GM19438 (cell line): Measurements from ENCODE around the gene ONECUT3.

Experiments
- ATAC-seq: cut with Tn5 transposase; IDR thresholded peaks from one replicate; pipeline ENCODE4 v1.9.1; 2021; ENCODE audit warnings: low read depth; ENCODE audit not compliant: unreplicated experiment

Gene ONECUT3

GRCh38 chr19:1767464-1767933 lies 14.2 kb downstream of the ONECUT3 start:
- ATAC-seq: no peak

GRCh38 chr19:1768248-1768647 lies 14.9 kb downstream of the ONECUT3 start:
- no peak for ATAC-seq

DNA sequence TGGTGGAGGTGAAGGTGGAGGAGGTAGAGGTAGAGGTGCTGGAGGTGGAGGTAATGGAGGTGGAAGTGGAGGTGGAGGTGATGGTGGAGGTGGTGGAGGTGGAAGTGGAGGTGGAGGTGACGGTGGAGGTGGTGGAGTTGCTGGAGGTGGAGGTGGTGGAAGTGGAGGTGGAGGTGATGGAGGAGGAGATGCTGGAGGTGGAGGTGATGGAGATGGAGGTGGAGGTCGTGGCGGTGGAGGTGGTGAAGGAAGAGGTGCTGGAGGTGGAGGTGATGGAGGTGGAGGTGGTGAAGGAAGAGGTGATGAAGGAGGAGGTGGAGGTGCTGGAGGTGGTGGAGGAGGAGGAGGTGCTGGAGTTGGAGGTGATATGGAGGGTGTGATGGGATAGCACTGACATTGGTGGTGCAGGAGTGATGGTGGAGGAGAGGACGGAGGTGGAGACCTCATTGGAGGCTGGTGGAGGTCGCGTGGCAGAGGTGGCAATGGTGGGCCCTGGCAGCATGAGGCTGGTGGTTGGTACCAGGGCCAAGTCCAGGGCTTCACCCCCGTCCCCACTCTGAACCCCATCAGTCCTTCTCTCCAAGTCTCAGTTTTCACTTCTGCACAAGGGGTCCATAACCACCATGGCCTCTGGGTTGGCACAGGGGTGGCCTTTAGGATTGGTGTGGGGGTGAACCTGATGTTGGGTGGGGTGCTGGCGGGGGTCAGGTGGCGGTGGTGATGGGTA lies 15.8 kb downstream of the ONECUT3 start:
- no peak for ATAC-seq

DNA sequence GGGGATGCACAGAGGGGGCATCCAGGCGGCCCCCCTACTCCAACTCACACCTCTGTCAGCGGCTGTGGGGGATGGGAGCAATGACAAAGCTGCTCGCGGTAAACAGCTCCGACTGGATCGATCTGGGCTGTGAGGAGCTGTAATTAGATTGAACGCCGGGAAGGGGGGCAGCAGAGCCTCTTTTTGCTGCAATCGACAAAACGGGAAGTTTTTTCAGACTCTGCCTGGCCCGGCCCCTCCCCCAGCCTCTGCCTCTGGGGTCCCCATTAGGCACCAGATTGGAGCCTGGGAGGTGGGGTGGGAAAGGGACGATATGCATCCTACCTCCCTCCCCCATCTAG lies 16.3 kb downstream of the ONECUT3 start:
- no peak for ATAC-seq

DNA sequence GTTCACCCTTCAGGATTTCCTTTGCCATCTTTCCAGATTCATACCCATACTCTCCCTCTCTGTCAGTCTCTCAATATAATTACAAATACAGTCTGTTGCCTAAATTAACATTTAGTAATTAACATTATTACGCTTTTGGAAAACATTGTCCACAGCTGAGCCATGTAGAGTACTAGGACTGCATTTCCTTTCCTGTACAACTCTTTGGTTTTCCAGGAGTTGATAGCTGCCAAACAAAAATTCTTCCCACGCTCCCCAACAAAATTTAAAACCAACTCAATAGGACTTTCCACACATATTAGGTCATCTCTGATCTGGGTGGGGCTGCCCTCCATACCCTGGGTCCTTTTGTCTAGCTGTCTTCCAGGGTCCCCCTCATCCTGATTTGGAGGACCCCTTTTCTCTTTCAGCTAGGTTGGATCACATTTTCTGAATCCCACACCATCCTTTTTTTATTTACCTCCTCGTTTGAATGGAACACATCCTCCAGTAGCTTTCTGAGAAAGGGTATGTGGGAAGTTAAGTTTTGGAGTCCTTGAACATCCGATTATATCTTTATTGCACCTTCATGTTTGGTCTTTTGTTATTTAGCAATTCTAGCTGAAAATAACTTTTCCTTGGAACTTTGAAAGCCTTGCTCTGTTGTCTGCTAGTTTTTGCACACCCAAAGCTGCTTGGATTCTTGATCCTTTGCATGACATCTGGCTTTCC lies 17.7 kb downstream of the ONECUT3 start:
- no peak for ATAC-seq

- ATAC-seq: no peak
Measured at GRCh38 chr19:1773184-1773583, 19.9 kb downstream of the ONECUT3 start.

DNA sequence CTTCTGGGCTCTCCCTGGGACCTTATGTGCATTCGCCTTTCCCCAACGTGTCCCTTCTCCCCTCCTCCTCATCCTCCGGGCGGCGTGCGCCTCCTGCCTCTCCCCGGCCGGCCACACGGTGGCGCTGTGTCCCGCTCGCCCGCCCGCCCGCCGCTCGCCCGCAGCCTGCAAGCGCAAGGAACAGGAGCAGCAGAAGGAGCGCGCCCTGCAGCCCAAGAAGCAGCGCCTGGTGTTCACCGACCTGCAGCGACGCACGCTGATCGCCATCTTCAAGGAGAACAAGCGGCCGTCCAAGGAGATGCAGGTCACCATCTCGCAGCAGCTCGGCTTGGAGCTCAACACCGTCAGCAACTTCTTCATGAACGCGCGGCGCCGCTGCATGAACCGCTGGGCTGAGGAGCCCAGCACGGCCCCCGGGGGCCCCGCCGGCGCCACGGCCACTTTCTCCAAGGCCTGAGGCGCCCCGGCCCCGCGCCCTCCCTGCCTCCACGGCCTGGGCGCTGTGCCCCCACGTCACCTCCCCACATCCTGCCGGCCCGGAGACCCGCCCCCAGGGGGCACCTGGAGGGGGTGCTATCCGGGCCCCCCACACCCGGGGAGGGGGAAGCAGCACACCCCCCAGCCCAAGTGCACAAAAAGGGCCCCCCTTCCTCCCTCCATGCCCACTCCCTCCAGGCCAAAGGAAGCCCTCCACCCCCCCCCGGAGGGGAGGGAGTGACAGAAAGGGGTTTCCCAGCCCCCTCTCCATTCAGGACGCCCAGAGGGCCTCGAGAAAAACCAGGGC lies 21.9 kb downstream of the ONECUT3 start:
- ATAC-seq: no peak

DNA sequence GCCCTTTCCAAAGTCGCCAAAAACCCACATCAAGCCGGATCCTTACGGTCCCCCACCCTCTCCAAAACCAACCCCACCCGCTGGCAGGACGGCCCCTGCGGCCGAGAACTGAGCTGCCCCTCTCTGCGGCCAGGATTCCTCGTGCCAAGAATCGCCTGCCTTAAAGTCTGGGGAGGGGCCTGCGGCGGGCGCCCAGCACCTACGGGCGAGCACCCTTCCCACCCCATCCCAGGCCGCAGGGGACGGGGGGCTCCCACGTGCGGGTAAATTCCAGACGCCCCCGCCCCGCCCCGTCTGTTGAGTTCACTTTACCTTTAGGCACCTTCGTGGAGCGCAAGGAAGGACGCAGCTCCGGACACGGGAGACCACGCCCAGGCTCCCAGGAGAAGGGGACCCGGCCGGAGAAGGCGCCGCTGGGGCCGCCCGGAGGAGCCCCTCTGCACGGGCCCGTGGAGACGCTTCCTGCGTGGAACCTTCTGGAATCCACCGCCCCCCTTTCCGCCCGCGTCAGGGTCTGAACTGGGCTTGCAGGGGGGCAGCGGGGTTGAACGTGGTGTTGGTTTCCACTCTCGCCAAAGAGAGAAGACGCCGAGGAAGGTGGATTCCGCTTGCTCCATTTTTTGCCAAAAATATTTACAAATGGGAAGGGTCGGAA lies 22.8 kb downstream of the ONECUT3 start:
- ATAC-seq: no peak

DNA sequence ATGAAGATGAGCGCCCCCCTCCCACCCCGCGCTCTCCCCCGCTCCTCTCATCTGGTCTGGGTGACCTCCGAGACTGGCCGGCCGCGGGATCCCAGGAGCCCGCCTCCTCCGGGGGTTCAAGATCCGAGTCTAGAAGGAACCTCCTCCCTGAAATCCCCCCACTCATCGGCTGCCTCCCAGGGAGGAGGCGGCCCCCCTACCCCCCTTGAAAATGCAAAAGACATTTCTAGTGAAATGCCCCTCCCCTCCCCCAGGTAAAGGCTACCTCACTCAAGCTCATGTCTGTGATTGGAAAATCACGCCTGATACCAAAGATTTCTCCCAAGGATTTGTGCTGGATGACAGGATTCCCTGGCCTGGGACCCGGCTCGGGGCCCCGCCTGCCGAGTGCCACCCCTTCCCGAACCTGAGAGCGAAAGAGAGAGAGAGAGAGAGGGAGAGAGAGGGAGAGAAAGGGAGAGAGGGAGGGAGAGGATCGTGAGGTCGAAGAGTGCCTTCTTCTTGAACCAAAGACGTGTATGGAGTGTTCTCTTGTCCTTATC lies 23.4 kb downstream of the ONECUT3 start:
- no peak for ATAC-seq

- ATAC-seq: no peak
Measured at GRCh38 chr19:1777149-1777548, 23.8 kb downstream of the ONECUT3 start.

GRCh38 chr19:1779574-1779973 lies 26.3 kb downstream of the ONECUT3 start:
- ATAC-seq: no peak

GRCh38 chr19:1780272-1780958 lies 27.1 kb downstream of the ONECUT3 start:
- no peak for ATAC-seq

- ATAC-seq: no peak
Measured at GRCh38 chr19:1782521-1782920, 29.2 kb downstream of the ONECUT3 start.

- no peak for ATAC-seq
Measured at GRCh38 chr19:1783354-1783753, 30.0 kb downstream of the ONECUT3 start.

DNA sequence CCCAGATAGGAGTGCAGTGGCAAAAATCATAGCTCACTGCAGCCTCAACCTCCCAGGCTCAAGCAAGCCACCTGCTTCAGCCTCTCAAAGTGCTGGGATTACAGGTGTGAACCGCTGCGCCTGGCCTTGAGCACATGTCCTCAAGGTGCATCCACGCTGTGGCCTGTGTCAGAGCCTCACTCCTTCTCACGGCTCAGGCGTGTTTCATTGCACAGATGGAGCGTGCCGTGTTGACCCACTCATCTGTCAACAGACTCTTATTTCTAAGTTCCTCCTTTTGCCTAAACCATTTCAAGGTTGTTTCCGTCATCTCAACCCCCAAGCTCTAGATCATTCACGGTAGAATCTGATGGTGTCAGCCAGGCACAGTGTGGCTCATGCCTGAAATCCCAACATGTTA lies 30.6 kb downstream of the ONECUT3 start:
- ATAC-seq: no peak

DNA sequence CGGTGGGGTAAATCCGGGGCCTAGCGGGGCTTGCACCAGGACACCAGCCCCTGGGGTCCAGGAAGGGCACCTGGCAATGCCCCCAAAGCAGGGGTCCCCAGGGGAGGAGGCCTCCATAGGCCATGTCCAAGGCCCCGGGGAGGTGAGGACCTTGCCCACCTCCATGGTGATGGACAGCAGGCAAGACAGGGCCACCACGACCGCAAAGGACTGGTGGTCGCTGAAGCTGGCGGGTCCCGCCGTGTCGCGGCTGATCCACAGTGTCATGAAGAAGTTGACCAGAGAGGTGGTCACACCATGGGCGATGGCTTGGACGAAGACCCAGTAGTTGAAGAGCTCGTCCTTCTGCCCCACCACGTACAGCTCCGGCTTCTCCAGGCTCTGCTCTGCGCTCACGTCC lies 32.0 kb downstream of the ONECUT3 start:
- no peak for ATAC-seq

GRCh38 chr19:1786668-1787067 lies 33.4 kb downstream of the ONECUT3 start:
- no peak for ATAC-seq

DNA sequence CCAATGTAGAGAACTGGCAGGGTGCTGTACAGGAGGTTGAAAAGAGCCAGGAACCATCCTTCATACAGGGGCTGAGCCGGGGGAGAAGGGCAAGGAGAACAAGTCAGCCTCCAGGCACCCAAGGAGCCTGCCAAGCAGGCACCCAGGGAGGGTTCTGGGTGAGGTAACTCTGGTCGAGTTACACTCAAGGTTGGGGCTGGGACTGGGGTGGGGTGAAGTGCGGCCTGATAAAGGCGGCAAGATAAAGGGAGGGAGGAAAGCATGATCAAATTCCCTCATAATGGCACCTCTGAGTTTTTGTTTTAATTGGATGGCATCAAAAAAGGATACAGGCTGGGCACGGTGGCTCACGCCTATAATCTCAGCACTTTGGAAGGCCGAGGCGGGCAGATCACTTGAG lies 33.8 kb downstream of the ONECUT3 start:
- no peak for ATAC-seq

DNA sequence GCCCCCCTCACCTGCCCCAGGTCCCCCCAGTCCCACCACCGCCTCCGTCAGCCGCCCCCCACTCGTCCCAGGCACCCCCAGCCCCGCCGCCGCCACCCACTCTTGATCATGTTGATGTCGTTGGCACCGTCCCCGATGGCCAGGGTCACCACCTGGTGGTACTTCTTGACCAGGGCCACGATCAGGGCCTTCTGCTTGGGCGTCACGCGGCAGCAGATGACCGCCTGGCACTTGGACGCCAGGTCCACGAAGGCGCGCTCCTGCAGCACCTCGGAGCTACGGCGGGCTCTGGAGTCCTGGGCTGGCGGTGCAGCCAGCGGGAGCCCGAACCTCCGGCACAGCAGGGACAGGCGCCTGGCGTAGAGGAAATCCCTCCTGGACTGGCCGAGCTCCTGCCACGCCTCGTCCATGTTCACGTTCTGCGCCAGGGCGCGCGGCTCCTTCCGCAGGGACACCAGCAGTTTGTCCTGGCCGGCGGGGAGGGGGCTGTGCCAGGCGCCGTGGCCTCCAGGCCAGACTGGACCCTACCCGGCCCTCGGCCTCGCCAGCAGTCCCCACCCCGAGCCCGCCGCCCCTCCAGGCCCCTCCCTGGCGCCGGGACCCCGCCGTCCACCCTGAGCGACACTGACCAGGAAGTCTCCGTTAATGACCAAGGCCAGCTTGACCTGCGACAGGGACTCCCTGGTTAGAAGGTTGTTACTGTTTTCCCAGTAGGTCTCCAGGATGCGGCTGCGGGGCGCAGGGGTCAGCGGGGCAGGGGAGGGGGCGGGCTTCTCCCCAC lies 36.1 kb downstream of the ONECUT3 start:
- no peak for ATAC-seq
